GM21825 (cell line): ENCODE measurements around the gene ODC1.
A peak's percentile ranks its signal among the peaks of the same experiment; 100 is the strongest.

ENCODE experiments used
- ATAC-seq: cut with Tn5 transposase; IDR thresholded peaks from one replicate; pipeline ENCODE4 v1.9.1; 2021; ENCODE audit warnings: mild to moderate bottlenecking, moderate library complexity; ENCODE audit not compliant: unreplicated experiment

The ODC1 gene

GRCh38 chr2:10435820-10436204 is 12.3 kb downstream of the ODC1 start:
- no peak for ATAC-seq

- ATAC-seq = no peak
Measured at GRCh38 chr2:10434886-10435819, 13.0 kb downstream of the ODC1 start.

GRCh38 chr2:10433947-10434885 is 13.9 kb downstream of the ODC1 start:
- no peak for ATAC-seq

GRCh38 chr2:10433264-10433946 is 14.7 kb downstream of the ODC1 start:
- no peak for ATAC-seq

GRCh38 chr2:10432311-10433181 is 15.6 kb downstream of the ODC1 start:
- peak; percentile 63 for ATAC-seq

- ATAC-seq = no peak
Measured at GRCh38 chr2:10431797-10432196, 16.3 kb downstream of the ODC1 start.

- ATAC-seq = no peak
Measured at GRCh38 chr2:10430886-10431622, 17.1 kb downstream of the ODC1 start.

- ATAC-seq = no peak
Measured at GRCh38 chr2:10428924-10429323, 19.2 kb downstream of the ODC1 start.

- no peak for ATAC-seq
Measured at GRCh38 chr2:10428355-10428754, 19.8 kb downstream of the ODC1 start.

GRCh38 chr2:10427618-10427949 is 20.5 kb downstream of the ODC1 start:
- no peak for ATAC-seq

GRCh38 chr2:10426726-10427617 is 21.2 kb downstream of the ODC1 start:
- no peak for ATAC-seq

GRCh38 chr2:10425699-10426098 is 22.4 kb downstream of the ODC1 start:
- no peak for ATAC-seq

- ATAC-seq = no peak
Measured at GRCh38 chr2:10424916-10425505, 23.1 kb downstream of the ODC1 start.

GRCh38 chr2:10424051-10424450 is 24.1 kb downstream of the ODC1 start:
- no peak for ATAC-seq

- no peak for ATAC-seq
Measured at GRCh38 chr2:10423400-10423774, 24.7 kb downstream of the ODC1 start.

- ATAC-seq = no peak
Measured at GRCh38 chr2:10422732-10423399, 25.3 kb downstream of the ODC1 start.

GRCh38 chr2:10422251-10422650 is 25.9 kb downstream of the ODC1 start:
- ATAC-seq = no peak
